Stimulated activated CD4-positive, alpha-beta T cell treated with anti-CD3 and anti-CD28 coated beads, Interleukin-4, amount 100 ng/mL, for 48 hours (primary cell): ENCODE data around the gene IGFBP6.
A peak's percentile ranks its signal among the peaks of the same experiment; 100 is the strongest.

Experiments
- DNase-seq, 2 donors: peaks; one replicate each; pipeline ENCODE4 v3.0.0-alpha.2; 2020; ENCODE audit warnings: low read depth in 2 of 2

IGFBP6 gene

DNA sequence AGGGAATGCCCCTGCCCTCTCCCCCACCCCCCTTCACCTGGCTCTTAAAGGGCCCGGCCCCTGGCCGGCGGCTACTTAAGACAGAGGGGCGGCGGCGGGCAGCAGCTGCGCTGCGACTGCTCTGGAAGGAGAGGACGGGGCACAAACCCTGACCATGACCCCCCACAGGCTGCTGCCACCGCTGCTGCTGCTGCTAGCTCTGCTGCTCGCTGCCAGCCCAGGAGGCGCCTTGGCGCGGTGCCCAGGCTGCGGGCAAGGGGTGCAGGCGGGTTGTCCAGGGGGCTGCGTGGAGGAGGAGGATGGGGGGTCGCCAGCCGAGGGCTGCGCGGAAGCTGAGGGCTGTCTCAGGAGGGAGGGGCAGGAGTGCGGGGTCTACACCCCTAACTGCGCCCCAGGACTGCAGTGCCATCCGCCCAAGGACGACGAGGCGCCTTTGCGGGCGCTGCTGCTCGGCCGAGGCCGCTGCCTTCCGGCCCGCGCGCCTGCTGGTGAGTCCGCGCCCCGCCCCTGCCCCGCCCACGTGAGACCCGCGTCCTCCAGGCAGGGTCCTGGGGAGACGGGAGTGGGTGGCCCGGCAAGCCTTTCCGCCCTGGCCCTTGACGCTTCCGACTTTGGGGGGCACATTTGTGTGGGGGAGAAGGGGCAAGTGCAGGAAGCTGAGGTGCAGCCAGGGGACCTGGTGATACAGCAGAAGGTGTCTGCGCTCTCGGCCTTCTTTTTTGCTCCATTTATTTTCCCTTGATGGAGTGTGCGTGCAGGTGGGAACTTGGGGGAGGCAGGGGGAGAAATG is at the start of gene IGFBP6:
IGFBP6 (plus strand) TSS at position 104 of the 790 bp plus-strand sequence; CDS start at position 155, 51 bp downstream.
- peak; percentile 51 to 67 for DNase-seq

DNA sequence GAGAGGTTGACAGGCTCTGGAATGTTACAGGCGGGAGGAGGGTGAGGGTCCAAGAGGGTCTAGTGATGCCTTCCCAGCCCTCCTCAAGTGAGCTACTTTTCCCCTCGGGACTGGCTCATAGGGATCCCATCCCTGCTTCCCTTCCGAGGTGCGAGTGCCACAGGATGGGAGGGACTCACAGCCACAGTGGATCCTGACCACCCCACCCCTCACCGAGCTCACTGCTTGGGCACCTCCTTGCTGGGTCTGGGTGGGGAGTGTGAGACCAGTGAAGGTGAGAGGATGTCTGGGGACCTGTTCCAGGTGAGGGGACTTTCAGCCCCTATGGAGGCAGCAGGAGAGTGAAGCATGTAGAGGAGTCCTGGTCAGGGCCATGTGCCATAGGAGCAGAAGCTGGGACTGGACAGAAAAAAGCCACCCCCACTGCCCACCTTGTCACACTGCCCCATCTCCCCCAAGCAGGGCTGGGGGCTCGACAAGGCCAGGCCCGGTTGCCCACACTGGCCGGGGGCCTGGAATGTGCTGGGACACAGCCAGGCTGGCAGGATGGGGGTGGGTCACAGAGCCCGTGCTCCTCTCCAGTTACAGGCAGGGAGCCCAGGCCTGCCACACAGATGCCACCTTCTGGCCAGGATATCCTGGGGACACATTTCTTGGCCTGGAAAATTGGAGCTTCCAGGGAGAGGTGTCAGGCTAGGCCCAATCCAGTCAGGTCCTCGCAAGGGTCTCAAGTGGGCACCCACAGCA is 49.3 kb upstream of the IGFBP6 start:
- DNase-seq: no peak

- DNase-seq: no peak
Observed at GRCh38 chr12:53048780-53049401, 48.6 kb upstream of the IGFBP6 start.

DNA sequence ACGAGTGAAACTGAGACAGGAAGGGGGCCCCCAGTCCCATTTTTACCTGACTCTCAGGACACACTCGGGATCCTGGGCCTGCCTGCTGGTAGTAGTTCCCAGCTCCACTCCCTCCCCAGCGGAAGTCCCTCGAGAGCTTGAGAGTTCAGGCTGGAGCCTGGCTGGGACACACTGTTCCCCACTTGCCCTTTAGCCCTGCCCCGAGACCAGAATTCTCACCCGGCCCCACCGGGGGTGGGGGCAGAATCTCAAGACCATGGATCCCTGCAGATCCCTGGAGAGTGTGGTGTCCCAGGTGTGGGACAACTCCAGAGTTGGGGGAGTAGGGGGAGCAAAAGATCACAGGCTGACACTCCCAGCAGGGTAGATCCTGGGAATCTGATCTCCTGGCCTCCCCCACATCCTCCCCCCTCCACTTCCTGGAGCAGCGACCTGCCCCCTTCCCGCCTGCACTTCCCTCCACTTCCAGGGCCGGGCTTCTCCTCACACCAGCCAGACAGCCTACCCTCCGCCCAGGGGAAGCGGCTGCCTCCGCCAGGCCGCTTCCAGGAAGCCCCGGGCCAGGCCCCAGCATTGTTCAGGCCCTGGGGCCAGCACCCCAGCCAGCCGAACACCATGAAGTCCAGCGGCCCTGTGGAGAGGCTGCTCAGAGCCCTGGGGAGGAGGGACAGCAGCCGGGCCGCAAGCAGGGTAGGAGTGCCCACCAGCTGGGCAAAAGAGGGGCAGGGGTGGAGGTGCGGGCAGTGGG is 47.7 kb upstream of the IGFBP6 start, which contains the start of gene TNS2:
TNS2 (plus strand) TSS at position 495 of the 748 bp plus-strand sequence; CDS start at position 616, 121 bp downstream.
- DNase-seq: no peak

GRCh38 chr12:53050426-53051057 is 46.9 kb upstream of the IGFBP6 start:
- no peak for DNase-seq

DNA sequence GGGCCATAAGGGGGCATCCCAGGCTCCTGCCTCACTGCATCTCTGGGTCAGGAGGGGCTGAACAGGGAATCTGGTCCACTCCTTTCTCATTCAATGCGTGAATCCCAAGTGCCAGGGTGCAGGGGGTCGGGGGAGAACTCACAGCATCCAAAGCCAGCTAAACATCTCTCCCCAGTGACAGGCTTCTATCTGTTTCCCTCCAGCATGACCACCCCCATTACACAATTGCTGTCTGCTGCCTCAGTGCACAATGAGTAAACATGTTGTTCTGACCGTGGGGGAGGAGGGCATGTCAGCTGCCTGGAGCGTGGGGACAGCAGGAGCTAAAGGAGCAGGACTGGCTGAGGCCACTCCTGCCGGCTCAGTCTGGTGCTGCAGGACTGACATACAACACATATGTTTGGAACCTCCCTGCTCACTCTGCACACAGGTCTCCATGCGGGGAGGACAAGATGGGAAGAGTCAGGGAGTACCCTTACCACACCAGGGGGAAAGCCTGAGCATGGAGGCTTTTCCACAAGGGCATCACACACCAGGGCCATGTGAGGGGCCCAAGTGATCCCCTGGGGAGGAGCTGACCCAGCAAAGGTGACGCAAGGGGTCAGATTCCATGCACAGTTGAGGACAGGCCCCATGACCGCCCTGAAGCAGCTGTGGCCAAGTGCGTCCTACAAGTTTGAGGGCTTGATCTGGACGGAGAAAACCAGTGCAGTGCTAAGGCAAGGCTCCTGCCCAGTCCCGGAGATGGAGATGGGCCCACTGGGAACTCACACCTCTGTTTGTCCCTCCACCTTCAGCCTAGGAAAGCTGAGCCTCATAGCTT is 46.2 kb upstream of the IGFBP6 start:
- no peak for DNase-seq

DNA sequence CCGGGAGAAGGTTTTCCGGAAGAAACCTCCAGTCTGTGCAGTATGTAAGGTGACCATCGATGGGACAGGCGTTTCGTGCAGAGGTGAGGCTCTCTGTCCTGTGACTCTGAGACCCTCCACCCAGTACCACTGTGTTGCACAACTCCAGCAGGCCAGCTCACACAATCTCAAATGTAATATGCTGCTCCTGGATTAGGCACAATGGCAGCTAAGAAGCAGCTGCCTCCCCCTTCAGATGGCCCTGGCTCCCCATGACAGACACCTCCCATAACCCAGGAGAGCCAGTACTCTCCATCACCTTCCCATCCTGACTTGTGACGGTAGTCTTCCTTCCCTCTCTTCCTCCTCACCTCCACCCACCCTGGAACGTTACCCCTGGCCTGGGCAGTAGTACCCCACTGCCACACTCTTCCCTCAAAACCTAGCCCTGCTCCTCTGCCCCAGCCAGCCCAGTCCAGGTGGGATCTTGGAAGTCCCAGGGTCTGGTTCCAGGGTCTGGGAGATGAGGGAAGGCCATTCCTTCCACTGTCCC is 45.5 kb upstream of the IGFBP6 start:
- DNase-seq: no peak

DNA sequence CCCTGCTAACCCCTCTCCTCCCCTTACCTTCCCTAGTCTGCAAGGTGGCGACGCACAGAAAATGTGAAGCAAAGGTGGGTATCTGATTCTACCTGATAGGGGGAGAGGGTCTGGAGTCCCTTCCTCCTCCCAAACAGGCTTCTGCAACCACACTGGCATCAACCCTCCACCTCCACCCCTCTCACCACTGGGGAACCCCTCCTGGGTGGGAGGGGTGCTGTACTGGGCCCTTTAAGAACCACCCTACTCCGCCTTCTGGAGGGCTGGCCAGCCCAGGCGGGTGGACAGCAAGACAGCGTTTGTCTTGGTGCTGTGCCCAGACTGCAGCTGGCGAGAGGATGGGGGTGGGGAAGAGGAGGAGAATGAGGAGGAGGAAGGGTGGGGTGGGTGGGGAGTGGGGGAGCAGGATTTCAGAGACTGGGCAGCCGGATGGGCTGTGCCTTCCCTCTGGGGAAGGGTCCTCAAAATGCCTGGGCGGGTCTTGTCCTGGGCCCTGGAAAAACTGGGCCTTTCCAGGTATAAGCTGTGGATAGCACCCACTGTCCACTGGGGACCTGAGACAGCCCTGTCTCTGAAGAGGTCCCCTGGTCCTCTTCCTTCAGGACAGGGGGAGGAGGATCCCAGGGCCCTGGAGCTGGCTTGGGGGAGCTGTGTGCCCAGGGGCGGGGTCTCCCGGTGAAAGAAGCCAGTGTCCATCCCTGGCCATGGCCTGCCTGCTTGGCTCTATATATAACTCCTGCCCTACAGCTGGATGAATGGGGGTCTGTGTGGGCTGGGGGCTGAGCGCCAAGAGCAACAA is 44.8 kb upstream of the IGFBP6 start:
- no peak for DNase-seq

DNA sequence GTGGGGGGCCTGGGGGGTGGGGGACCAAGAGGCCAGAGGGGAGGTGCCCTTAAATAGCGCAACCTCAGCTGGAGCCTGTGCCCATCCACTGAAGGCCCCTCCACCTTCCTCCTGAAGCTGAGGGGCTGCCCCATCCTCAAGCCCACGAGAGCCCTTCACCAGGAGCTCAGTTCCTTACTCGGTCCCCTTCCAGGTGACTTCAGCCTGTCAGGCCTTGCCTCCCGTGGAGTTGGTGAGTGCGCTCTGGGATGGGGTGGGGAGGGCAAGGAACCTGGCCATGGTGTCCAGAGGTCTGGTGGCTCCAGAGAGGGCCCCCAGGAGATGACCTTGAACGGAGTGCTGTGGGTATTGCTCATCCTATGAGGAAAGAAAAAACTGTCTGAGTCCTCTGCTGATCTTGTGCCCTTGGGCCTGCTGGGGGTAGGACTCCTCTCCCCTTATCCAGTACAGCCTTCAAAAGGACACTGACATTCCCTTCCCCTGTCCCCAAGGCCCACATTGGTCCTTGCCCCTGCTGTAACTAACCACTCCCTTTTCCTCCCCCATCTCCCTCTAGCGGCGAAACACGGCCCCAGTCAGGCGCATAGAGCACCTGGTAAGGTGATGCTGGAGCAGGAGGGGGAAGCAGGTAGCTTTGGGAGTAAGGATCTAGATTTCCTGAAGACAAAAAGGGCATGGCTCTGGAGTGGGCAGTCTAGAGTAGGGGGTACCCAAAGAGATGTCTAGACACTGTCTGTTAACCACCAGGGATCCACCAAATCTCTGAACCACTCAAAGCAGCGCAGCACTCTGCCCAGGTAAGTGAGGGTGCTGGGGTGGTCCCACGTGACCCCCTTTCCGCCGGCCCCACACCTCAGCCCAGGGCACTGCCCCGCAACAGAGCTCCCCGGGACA is 44.0 kb upstream of the IGFBP6 start:
- DNase-seq: peak; percentile 27 to 32

GRCh38 chr12:53054112-53054878 is 43.2 kb upstream of the IGFBP6 start:
- peak; percentile 89 to 91 for DNase-seq

DNA sequence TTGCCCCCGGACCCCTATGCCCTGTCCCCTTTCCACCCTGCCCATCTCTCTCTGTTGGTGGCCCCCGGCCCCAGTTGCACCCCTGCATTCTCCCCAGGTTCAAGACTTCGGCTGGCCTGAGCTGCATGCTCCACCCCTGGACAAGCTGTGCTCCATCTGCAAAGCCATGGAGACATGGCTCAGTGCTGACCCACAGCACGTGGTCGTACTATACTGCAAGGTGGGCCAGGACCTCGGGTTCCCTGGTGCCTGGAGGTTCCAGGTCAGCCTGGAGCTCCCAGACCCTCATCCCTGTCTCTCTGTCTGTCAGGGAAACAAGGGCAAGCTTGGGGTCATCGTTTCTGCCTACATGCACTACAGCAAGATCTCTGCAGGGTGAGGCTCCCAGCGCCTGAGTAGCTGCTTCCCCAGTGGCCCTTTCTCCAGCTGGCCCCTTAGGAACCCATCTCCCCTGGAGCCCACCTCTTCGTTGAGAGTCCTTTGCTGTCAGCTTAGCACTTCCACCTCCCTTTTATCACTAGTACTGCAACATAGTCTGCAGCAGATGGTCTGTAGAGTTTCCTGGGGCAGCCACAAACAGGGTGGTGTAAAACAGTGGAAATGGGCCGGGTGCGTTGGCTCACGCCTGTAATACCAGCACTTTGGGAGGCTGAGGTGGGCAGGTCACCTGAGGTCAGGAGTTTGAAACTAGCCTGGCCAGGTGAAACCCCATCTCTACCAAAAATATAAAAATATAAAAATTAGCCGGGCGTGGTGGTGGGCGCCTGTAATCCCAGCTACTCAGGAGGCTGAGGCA is 41.8 kb upstream of the IGFBP6 start:
- no peak for DNase-seq

GRCh38 chr12:53056296-53056695 is 41.2 kb upstream of the IGFBP6 start:
- no peak for DNase-seq

GRCh38 chr12:53056901-53057300 is 40.6 kb upstream of the IGFBP6 start:
- no peak for DNase-seq

DNA sequence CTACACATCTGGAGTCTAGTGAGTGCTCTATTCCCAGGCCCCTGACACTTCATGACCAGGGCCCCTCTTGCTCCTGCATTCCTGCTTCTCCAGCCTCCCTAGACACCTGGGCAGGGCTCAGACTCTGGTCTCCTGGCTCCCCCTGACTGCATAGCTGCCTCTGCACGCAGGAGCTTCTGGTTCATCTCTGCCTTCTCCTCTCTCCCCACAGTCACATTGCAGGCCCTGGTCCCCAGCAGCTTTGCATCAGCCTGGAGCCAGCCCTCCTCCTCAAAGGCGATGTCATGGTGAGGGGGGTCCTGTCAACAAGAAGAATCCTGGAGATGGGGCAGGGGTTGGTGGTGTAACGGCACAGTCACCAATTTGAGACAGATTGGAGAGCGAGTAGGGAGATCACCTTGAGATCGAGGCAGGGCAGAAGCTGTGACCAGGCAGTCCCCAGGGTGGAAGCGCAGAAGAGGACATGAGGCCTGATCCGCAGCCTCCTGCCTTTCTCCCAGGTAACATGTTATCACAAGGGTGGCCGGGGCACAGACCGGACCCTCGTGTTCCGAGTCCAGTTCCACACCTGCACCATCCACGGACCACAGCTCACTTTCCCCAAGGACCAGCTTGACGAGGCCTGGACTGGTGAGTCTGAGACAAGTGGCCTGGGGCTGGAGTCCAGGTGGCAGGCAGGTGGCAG is 39.5 kb upstream of the IGFBP6 start:
- no peak for DNase-seq

DNA sequence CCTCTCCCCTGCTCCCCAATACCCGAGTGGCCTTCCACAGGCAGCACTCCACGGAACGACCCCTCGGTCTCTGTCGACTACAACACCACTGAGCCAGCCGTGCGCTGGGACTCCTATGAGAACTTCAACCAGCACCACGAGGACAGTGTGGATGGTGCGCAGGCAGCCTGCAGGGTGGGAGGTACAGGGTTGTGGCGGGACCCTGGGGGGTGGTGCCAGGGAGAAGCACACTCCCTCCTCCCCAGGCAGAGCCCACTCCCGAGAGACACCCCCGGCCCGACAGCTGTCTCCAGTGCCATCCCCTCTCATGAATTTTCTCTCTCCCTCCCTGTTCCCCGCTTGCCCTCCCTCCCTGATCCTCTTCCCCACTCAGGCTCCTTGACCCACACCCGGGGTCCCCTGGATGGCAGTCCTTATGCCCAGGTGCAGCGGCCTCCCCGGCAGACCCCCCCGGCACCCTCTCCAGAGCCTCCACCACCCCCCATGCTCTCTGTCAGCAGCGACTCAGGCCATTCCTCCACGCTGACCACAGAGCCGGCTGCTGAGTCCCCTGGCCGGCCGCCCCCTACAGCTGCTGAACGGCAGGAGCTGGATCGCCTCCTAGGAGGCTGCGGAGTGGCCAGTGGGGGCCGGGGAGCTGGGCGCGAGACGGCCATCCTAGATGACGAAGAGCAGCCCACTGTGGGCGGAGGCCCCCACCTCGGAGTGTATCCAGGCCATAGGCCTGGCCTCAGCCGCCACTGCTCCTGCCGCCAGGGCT is 38.6 kb upstream of the IGFBP6 start:
- no peak for DNase-seq
